IPS-20b (cell line): ENCODE data around the gene PCCA.
"Not testable (repeated sequence)": the region's sequence is repeated elsewhere in the genome, so short reads cannot be mapped to it uniquely, and the experiment has no call there.

Experiments
- H3K27ac ChIP-seq: one replicate; pipeline ENCODE4 v1.5.1; 2013; ENCODE audit warnings: low read length
- H3K27me3 ChIP-seq: 2 replicates; pipeline ENCODE4 v1.6.1; 2013; ENCODE audit warnings: mild to moderate bottlenecking, low read length, inconsistent platforms; ENCODE audit not compliant: insufficient read depth
- H3K36me3 ChIP-seq: 2 replicates; pipeline ENCODE4 v1.6.1; 2013; ENCODE audit warnings: low read depth, mild to moderate bottlenecking, inconsistent platforms, low read length, moderate library complexity; ENCODE audit not compliant: insufficient read depth
- H3K4me1 ChIP-seq: 2 replicates; pipeline ENCODE4 v1.6.1; 2013; ENCODE audit warnings: mild to moderate bottlenecking, control low read depth, inconsistent platforms, low read length, moderate library complexity; ENCODE audit not compliant: insufficient read depth
- H3K4me3 ChIP-seq: 2 replicates; pipeline ENCODE4 v1.5.1; 2013; ENCODE audit warnings: mild to moderate bottlenecking, low read length, inconsistent platforms
- H3K9ac ChIP-seq: 2 replicates; pipeline ENCODE4 v1.6.1; 2013; ENCODE audit warnings: low read depth, mild to moderate bottlenecking, inconsistent platforms, low read length, moderate library complexity
- H3K9me3 ChIP-seq: 2 replicates; pipeline ENCODE4 v1.6.1; 2013; ENCODE audit warnings: mild to moderate bottlenecking, low read depth, low read length, inconsistent platforms; ENCODE audit not compliant: insufficient read depth

Gene PCCA

DNA sequence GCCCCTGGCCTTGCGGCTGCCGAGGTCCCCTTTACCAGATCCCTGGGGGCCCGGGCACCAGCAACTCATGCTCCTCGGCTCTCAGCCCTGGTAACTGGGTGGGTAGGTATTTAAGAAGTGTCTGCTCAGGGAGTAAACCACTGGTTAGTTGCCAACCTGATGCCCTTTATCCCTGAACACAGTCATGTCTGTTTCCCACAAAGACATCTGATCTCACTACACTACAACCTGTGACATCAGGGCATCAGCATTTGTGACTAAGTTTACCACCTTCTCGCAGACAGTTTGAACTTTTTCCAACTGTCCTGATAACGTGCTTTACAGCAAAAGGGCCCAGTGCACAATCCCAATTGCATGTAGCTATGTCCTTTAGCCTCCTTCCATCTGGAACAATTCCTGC, 477.6 kb downstream of the PCCA start:
- no peaks in the 10 kb centered on the region for H3K27me3 ChIP-seq
- H3K9me3 ChIP-seq: 0 out of 2 replicates have a peak, but pooled peaks cover 5% of the 10 kb centered on the region
- no peak overlapping the region for H3K4me3 ChIP-seq
- no peaks in the 10 kb centered on the region for H3K36me3 ChIP-seq
- H3K9ac ChIP-seq: no peak overlapping the region
- H3K27ac ChIP-seq: no peak overlapping the region
- H3K4me1 ChIP-seq: no peaks in the 10 kb centered on the region

DNA sequence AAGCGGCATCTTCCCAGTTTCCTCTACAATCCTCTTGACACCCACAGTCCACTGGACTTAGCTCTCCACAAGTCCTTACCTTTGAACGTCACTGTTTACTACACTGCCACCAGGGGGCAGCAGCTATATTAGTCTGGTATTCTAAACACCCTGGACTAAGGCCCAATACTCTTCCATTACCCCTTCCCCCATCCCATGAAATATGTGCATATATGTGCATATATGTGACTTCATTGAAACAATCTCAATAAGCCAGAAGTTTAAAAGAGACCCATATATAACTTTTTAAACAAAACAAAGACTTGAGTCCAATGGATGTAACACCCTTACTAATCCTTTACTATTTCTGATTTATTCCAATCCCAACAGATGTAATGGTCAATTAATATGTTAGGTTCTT, 484.2 kb downstream of the PCCA start:
- Histone ChIP-seq H3K36me3 (no peaks in the 10 kb centered on the region), H3K9ac (no peak overlapping the region), H3K27ac (no peak overlapping the region), H3K9me3 (0 out of 2 replicates have a peak, but pooled peaks cover 5% of the 10 kb centered on the region), H3K4me3 (no peak overlapping the region), H3K27me3 (no peaks in the 10 kb centered on the region), H3K4me1 (no peaks in the 10 kb centered on the region)

DNA sequence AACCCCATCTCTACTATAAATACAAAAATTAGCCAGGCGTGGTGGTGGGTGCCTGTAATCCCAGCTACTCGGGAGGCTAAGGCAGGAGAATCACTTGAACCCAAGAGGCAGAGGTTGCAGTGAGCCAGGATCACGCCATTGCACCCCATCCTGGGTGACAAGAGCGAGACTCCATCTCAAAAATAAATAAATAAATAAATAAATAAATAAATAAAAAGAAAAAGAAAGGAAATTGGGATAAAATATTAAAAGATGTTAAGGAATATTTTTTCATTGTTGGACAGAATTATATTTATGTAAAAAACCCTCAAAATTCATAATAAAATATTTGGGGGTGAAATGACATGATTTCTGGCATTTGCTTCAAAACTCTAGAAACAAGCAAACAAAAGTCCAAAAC, 488.3 kb downstream of the PCCA start:
- H3K9ac ChIP-seq, H3K36me3 ChIP-seq, H3K4me3 ChIP-seq, H3K4me1 ChIP-seq, H3K9me3 ChIP-seq, H3K27ac ChIP-seq, H3K27me3 ChIP-seq: not testable (repeated sequence)
